Breast epithelium (tissue), 3 donors: ENCODE data around the gene RAB14.

ENCODE experiments used
- POLR2A ChIP-seq: fragments of 450-650 bp; IDR thresholded peaks from one replicate; pipeline ENCODE4 v1.6.1; 2016; ENCODE audit warnings: antibody characterized with exemption, mild to moderate bottlenecking, moderate library complexity
- TF ChIP-seq, protein P1 (sequence below), 3 donors: fragments of 450-650 bp; IDR thresholded peaks; one replicate each; pipeline ENCODE4 v1.5.1; 2016 to 2017; ENCODE audit warnings: antibody characterized with exemption in 3 of 3, mild to moderate bottlenecking in 3 of 3, moderate library complexity in 3 of 3

DNA sequence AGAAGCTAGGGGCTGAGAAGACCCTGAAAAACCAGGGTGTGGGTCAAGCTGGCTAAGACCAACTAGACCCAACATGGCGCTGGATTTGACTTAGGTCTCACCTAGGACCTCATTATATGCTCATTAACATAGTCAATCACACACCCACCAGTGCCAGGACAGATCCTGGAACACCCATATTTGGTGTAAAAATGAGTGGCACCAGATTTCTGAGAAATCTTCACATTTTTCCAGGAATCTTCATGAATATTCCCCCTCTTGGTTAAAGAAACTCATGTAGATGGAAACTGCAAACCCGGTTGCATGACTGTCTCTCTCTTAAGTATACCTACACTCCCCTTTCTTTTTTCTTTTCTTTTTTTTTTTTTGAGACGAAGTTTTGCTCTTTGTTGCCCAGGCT is 17.9 kb upstream of the RAB14 start:
- TF ChIP-seq, protein P1, sequence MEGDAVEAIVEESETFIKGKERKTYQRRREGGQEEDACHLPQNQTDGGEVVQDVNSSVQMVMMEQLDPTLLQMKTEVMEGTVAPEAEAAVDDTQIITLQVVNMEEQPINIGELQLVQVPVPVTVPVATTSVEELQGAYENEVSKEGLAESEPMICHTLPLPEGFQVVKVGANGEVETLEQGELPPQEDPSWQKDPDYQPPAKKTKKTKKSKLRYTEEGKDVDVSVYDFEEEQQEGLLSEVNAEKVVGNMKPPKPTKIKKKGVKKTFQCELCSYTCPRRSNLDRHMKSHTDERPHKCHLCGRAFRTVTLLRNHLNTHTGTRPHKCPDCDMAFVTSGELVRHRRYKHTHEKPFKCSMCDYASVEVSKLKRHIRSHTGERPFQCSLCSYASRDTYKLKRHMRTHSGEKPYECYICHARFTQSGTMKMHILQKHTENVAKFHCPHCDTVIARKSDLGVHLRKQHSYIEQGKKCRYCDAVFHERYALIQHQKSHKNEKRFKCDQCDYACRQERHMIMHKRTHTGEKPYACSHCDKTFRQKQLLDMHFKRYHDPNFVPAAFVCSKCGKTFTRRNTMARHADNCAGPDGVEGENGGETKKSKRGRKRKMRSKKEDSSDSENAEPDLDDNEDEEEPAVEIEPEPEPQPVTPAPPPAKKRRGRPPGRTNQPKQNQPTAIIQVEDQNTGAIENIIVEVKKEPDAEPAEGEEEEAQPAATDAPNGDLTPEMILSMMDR (IDR thresholded peaks at IDR 0.05) = no peak
- TF ChIP-seq POLR2A = no peak
